Keratinocyte (primary cell): ENCODE results near the gene TTLL13. TPM values are rescaled to one million over a fixed set of nuclear protein-coding genes. Genes with fewer than 3 reads are reported as not detected.
"Not testable (repeated sequence)": the region's sequence is repeated elsewhere in the genome, so short reads cannot be mapped to it uniquely, and the experiment has no call there.

ENCODE experiments used
- DNase-seq: peaks from one replicate; pipeline ENCODE4 v3.0.0-alpha.2; 2011; ENCODE audit warnings: low read depth, missing footprints, low spot score
- FAIRE-seq: peaks from 2 replicates; lab custom pipeline; 2011; peaks lifted over from hg19 to GRCh38; lab: Jason Lieb, UNC
- H2AFZ ChIP-seq: 2 replicates; pipeline ENCODE4 v1.6.0; 2012; ENCODE audit warnings: low read length, control low read depth, inconsistent platforms; ENCODE audit not compliant: control insufficient read depth
- H3K27ac ChIP-seq: 2 replicates; pipeline ENCODE4 v1.5.1; 2011; ENCODE audit warnings: low read length; ENCODE audit not compliant: control insufficient read depth, insufficient read depth
- H3K27me3 ChIP-seq: 3 replicates; pipeline ENCODE4 v1.6.0; 2011; ENCODE audit warnings: low read length; ENCODE audit not compliant: control insufficient read depth, insufficient read depth; ENCODE audit errors: extremely low read depth
- H3K36me3 ChIP-seq, 2 experiments: 2 replicates in 1 of 2; 3 replicates in 1 of 2; pipeline ENCODE4 v1.5.1; 2011; ENCODE audit warnings: low read length in 2 of 2, mild to moderate bottlenecking in 1 of 2; ENCODE audit not compliant: control insufficient read depth in 2 of 2, insufficient read depth in 2 of 2; ENCODE audit errors: extremely low read depth in 1 of 2
- H3K4me1 ChIP-seq: 3 replicates; pipeline ENCODE4 v1.5.1; 2011; ENCODE audit warnings: low read length; ENCODE audit not compliant: control insufficient read depth, insufficient read depth; ENCODE audit errors: extremely low read depth
- H3K4me2 ChIP-seq: 3 replicates; pipeline ENCODE4 v1.6.0; 2011; ENCODE audit warnings: low read depth, low read length; ENCODE audit not compliant: control insufficient read depth, insufficient read depth; ENCODE audit errors: extremely low read depth
- H3K4me3 ChIP-seq, 3 experiments: fragments of 200-600 bp in 1 of 3; sonication (generic) in 1 of 3; 2 replicates in 2 of 3; 3 replicates in 1 of 3; pipeline ENCODE4 v1.5.1; 2011 to 2016; ENCODE audit warnings: low read length in 3 of 3, mild to moderate bottlenecking in 3 of 3, control low read depth in 2 of 3, inconsistent platforms in 1 of 3, low read depth in 1 of 3, mixed read lengths in 1 of 3, mixed run types in 1 of 3, moderate library complexity in 1 of 3; ENCODE audit not compliant: control insufficient read depth in 2 of 3, insufficient read depth in 2 of 3; ENCODE audit errors: extremely low read depth in 1 of 3
- H3K79me2 ChIP-seq: 2 replicates; pipeline ENCODE4 v1.6.0; 2012; ENCODE audit warnings: low read length; ENCODE audit not compliant: control insufficient read depth, insufficient read depth
- H3K9ac ChIP-seq: 3 replicates; pipeline ENCODE4 v1.6.0; 2011; ENCODE audit warnings: low read length; ENCODE audit not compliant: control insufficient read depth, insufficient read depth; ENCODE audit errors: extremely low read depth
- H3K9me1 ChIP-seq: 3 replicates; pipeline ENCODE4 v1.6.0; 2011; ENCODE audit warnings: low read length; ENCODE audit not compliant: control insufficient read depth, insufficient read depth; ENCODE audit errors: extremely low read depth
- H3K9me3 ChIP-seq: 2 replicates; pipeline ENCODE4 v1.5.1; 2012; ENCODE audit warnings: low read depth, low read length; ENCODE audit not compliant: control insufficient read depth
- H4K20me1 ChIP-seq: 3 replicates; pipeline ENCODE4 v1.6.0; 2011; ENCODE audit warnings: low read length; ENCODE audit not compliant: control insufficient read depth, insufficient read depth; ENCODE audit errors: extremely low read depth
- EZH2 ChIP-seq: IDR thresholded peaks from one replicate; pipeline ENCODE4 v1.6.1; 2012; ENCODE audit warnings: inconsistent platforms, mild to moderate bottlenecking, low read length, moderate library complexity
- dilution Hi-C: fragments of 300-500 bp; cut with MboI; formaldehyde crosslinking; loops from one replicate; pipeline ENCODE4 v1.7.0; 2020; ENCODE audit warnings: low sequenced_read_pairs; ENCODE audit not compliant: extremely low pct_ligation_motif_present
- polyA plus RNA-seq, 5 experiments: library from polyadenylated mRNA; depleted of rRNA in 3 of 5; stranded (reverse) in 3 of 5; stranded (forward) in 1 of 5; unstranded in 1 of 5; fragments of >200 nt; gene quantifications; 1 replicate in 1 of 5; 2 replicates in 3 of 5; 3 replicates in 1 of 5; pipeline versions ENCODE4 v1.2.1 to v1.2.3, GENCODE V29; 2011 to 2012; ENCODE audit warnings: missing spikeins in 2 of 5, low read depth in 1 of 5, low replicate concordance in 1 of 5
- TF ChIP-seq, protein P1 (sequence below), 3 experiments: IDR thresholded peaks in 1 of 3; conservative IDR thresholded peaks in 1 of 3; optimal IDR thresholded peaks in 1 of 3; 2 replicates in 2 of 3; 3 replicates in 1 of 3; pipeline versions ENCODE3 to v1.5.1; 2011; ENCODE audit warnings: low read length in 3 of 3, mild to moderate bottlenecking in 3 of 3, moderate library complexity in 2 of 3, control low read depth in 1 of 3, inconsistent platforms in 1 of 3; ENCODE audit not compliant: insufficient read depth in 2 of 3; ENCODE audit errors: extremely low read depth in 1 of 3

Gene TTLL13
- polyA plus RNA-seq, 1 donor (not counting 4 experiments of a cell fraction or from before 2014, with no cell fraction given), result 0.07 TPM

DNA sequence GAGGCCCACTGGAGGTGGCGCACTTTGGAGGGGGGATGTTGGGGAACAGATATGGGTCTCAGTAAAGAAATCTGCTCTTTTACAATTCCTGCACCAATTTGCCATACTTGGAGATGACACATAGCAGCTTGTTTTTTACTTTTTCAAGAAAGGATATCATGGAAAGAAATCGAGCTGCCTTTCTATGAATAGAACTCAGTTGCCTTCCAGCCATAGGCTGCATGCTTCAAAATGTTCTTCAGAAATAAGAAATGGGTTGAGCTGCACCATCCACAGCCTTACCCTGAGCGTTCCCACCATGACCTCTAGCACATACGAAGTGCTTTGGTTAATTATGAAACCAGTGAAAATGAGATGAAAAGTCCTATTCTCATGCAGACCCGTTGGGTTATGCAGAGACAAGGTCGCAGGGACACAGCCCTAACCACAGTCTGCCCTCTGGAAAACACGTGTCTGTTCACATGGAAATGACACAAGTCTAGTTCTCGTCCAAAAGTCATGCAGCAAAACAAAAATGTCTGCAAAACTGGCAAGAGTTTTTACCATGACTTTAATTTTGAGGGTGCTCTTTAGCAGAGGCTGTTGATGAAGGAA is 52.4 kb downstream of the TTLL13 start:
- Histone ChIP-seq H3K9me1 (no peaks in the 10 kb centered on the region), H3K27ac (no peak overlapping the region), H3K27me3 (no peaks in the 10 kb centered on the region), H3K36me3 (no peaks in the 10 kb centered on the region), H2AFZ (no peak overlapping the region), H3K79me2 (no peaks in the 10 kb centered on the region), H4K20me1 (no peaks in the 10 kb centered on the region), H3K9me3 (no peaks in the 10 kb centered on the region), H3K4me1 (no peaks in the 10 kb centered on the region), H3K9ac (no peak overlapping the region), H3K4me3 (no peak overlapping the region), H3K4me2 (no peak overlapping the region)
- TF ChIP-seq EZH2, result no peak
- TF ChIP-seq, protein P1, sequence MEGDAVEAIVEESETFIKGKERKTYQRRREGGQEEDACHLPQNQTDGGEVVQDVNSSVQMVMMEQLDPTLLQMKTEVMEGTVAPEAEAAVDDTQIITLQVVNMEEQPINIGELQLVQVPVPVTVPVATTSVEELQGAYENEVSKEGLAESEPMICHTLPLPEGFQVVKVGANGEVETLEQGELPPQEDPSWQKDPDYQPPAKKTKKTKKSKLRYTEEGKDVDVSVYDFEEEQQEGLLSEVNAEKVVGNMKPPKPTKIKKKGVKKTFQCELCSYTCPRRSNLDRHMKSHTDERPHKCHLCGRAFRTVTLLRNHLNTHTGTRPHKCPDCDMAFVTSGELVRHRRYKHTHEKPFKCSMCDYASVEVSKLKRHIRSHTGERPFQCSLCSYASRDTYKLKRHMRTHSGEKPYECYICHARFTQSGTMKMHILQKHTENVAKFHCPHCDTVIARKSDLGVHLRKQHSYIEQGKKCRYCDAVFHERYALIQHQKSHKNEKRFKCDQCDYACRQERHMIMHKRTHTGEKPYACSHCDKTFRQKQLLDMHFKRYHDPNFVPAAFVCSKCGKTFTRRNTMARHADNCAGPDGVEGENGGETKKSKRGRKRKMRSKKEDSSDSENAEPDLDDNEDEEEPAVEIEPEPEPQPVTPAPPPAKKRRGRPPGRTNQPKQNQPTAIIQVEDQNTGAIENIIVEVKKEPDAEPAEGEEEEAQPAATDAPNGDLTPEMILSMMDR (optimal IDR thresholded peaks at IDR 0.05 in 1 of 3, IDR thresholded peaks at IDR 0.05 in 1 of 3, conservative IDR thresholded peaks at IDR 0.05 in 1 of 3; ENCODE audit: extremely low read depth in 1 of 3, insufficient read depth in 2 of 3, low read length in 3 of 3), result no peak
- DNase-seq (no peak), FAIRE-seq (no peak)
- dilution Hi-C loops, result no loop called here

DNA sequence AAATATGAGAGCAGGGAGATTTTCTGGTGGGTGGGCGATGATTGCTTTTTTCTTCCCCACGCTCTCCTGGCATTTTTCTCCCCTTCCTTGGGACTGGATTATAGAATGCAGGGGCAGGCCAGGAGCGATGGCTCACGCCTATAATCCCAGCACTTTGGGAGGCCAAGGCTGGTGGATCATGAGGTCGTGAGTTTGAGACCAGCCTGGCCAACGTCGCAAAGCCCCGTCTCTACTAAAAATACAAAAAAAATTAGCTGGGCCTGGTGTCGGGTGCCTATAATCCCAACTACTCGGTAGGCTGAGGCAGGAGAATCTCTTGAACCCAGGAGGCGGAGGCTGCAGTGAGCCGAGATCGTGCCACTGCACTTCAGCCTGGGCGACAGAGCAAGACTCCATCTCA is 56.0 kb downstream of the TTLL13 start:
- DNase-seq, H2AFZ ChIP-seq, H3K9ac ChIP-seq, H3K27me3 ChIP-seq, H4K20me1 ChIP-seq, dilution Hi-C loops, FAIRE-seq, H3K9me3 ChIP-seq, H3K27ac ChIP-seq, H3K79me2 ChIP-seq, H3K4me3 ChIP-seq, H3K9me1 ChIP-seq, H3K36me3 ChIP-seq, H3K4me2 ChIP-seq, H3K4me1 ChIP-seq: not testable (repeated sequence)

DNA sequence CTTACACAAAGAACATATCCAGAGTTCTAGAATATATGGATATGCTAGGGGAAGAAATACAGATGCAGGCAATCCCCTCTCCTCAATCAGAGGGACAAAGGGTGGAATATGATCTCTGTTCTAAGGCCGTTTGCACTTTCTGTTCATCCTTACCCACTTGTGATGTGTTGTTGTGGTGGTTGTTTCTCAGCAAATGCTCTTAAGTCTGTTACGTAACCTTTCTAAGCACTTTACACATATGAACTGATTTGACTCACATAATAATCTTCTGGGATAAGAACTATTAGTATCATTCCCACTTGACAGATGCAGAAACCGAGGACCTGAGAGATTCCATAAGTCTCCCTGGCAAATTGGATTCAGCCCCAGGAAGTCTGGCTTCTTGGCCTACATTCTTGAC is 56.6 kb downstream of the TTLL13 start:
- H2AFZ ChIP-seq, result no peak overlapping the region
- H3K9me3 ChIP-seq, result no peaks in the 10 kb centered on the region
- H3K4me1 ChIP-seq, result no peaks in the 10 kb centered on the region
- dilution Hi-C loops, result no loop called here
- no peak overlapping the region for H3K4me2 ChIP-seq
- DNase-seq (no peak), FAIRE-seq (no peak)
- H3K9ac ChIP-seq, result no peak overlapping the region
- H3K9me1 ChIP-seq, result no peaks in the 10 kb centered on the region
- no peak for TF ChIP-seq EZH2
- TF ChIP-seq, protein P1 (optimal IDR thresholded peaks at IDR 0.05 in 1 of 3, IDR thresholded peaks at IDR 0.05 in 1 of 3, conservative IDR thresholded peaks at IDR 0.05 in 1 of 3; ENCODE audit: extremely low read depth in 1 of 3, insufficient read depth in 2 of 3, low read length in 3 of 3), result no peak
- no peaks in the 10 kb centered on the region for H3K79me2 ChIP-seq
- H3K27me3 ChIP-seq, result no peaks in the 10 kb centered on the region
- no peaks in the 10 kb centered on the region for H3K36me3 ChIP-seq
- no peak overlapping the region for H3K4me3 ChIP-seq
- H3K27ac ChIP-seq, result no peak overlapping the region
- H4K20me1 ChIP-seq, result no peaks in the 10 kb centered on the region
